ENCODE data around the gene LILRA5. TPM values are rescaled to one million over a fixed set of nuclear protein-coding genes. Genes with fewer than 3 reads are reported as not detected.

The LILRA5 gene
- total RNA-seq, 1 donor from 2014 or later, result not detected

GRCh38 chr19:54357381-54357780, 44.4 kb upstream of the LILRA5 start:
- no peak overlapping the region for H3K9ac ChIP-seq (ENCODE audit: low read length)
- H3K27me3 ChIP-seq (ENCODE audit: insufficient read depth, low read length), result peaks cover 2% of the 10 kb centered on the region
- no peak overlapping the region for H3K4me3 ChIP-seq (ENCODE audit: insufficient read depth, low read depth, low read length)
- Mint-ChIP-seq H3K9me3 (ENCODE audit: unreplicated experiment) (no peaks in the 10 kb centered on the region), H3K36me3 (ENCODE audit: low read depth, unreplicated experiment) (no peaks in the 10 kb centered on the region), H3K27ac (ENCODE audit: unreplicated experiment) (no peak overlapping the region), H3K4me3 (ENCODE audit: unreplicated experiment) (no peak overlapping the region), H3K27me3 (ENCODE audit: low read depth, unreplicated experiment) (peaks cover 18% of the 10 kb centered on the region), H3K4me1 (ENCODE audit: low read depth, unreplicated experiment) (no peaks in the 10 kb centered on the region)
- no peaks in the 10 kb centered on the region for H3K79me2 ChIP-seq (ENCODE audit: insufficient read depth, low read length)
- H3K36me3 ChIP-seq (ENCODE audit: insufficient read depth, low read length), result no peaks in the 10 kb centered on the region
- H3K27ac ChIP-seq (ENCODE audit: low read depth, low read length), result no peak overlapping the region
- H3K4me2 ChIP-seq (ENCODE audit: low read length), result no peak overlapping the region
- H3K4me1 ChIP-seq (ENCODE audit: insufficient read depth, low read length), result no peaks in the 10 kb centered on the region
- TF ChIP-seq CTCF (IDR thresholded peaks at IDR 0.05; ENCODE audit: insufficient read depth, low read depth, low read length) (no peak), EZH2 (IDR thresholded peaks at IDR 0.05; ENCODE audit: insufficient read depth, low read length) (no peak)
- FAIRE-seq, result no peak
- no peaks in the 10 kb centered on the region for H4K20me1 ChIP-seq (ENCODE audit: insufficient read depth, low read length)
- no peak overlapping the region for H2AFZ ChIP-seq (ENCODE audit: low read depth, low read length)
- H3K9me3 ChIP-seq (ENCODE audit: insufficient read depth, low read depth, low read length), result no peaks in the 10 kb centered on the region
- no peak for DNase-seq (ENCODE audit: low read depth)

- Mint-ChIP-seq H3K27me3 (ENCODE audit: low read depth, unreplicated experiment) (peaks cover 20% of the 10 kb centered on the region), H3K4me1 (ENCODE audit: low read depth, unreplicated experiment) (no peaks in the 10 kb centered on the region), H3K27ac (ENCODE audit: unreplicated experiment) (no peak overlapping the region), H3K9me3 (ENCODE audit: unreplicated experiment) (no peaks in the 10 kb centered on the region), H3K36me3 (ENCODE audit: low read depth, unreplicated experiment) (no peaks in the 10 kb centered on the region), H3K4me3 (ENCODE audit: unreplicated experiment) (no peak overlapping the region)
- H3K27me3 ChIP-seq (ENCODE audit: insufficient read depth, low read length), result peaks cover 2% of the 10 kb centered on the region
- H3K36me3 ChIP-seq (ENCODE audit: insufficient read depth, low read length), result no peaks in the 10 kb centered on the region
- no peak overlapping the region for H3K9ac ChIP-seq (ENCODE audit: low read length)
- H3K27ac ChIP-seq (ENCODE audit: low read depth, low read length), result no peak overlapping the region
- no peak for FAIRE-seq
- no peaks in the 10 kb centered on the region for H3K9me3 ChIP-seq (ENCODE audit: insufficient read depth, low read depth, low read length)
- H4K20me1 ChIP-seq (ENCODE audit: insufficient read depth, low read length), result no peaks in the 10 kb centered on the region
- no peak overlapping the region for H2AFZ ChIP-seq (ENCODE audit: low read depth, low read length)
- H3K4me2 ChIP-seq (ENCODE audit: low read length), result no peak overlapping the region
- DNase-seq (ENCODE audit: low read depth), result no peak
- no peak overlapping the region for H3K4me3 ChIP-seq (ENCODE audit: insufficient read depth, low read depth, low read length)
- H3K79me2 ChIP-seq (ENCODE audit: insufficient read depth, low read length), result no peaks in the 10 kb centered on the region
- H3K4me1 ChIP-seq (ENCODE audit: insufficient read depth, low read length), result no peaks in the 10 kb centered on the region
- TF ChIP-seq CTCF (IDR thresholded peaks at IDR 0.05; ENCODE audit: insufficient read depth, low read depth, low read length) (no peak), EZH2 (IDR thresholded peaks at IDR 0.05; ENCODE audit: insufficient read depth, low read length) (no peak)
Observed at GRCh38 chr19:54356444-54357056, 43.6 kb upstream of the LILRA5 start.

DNA sequence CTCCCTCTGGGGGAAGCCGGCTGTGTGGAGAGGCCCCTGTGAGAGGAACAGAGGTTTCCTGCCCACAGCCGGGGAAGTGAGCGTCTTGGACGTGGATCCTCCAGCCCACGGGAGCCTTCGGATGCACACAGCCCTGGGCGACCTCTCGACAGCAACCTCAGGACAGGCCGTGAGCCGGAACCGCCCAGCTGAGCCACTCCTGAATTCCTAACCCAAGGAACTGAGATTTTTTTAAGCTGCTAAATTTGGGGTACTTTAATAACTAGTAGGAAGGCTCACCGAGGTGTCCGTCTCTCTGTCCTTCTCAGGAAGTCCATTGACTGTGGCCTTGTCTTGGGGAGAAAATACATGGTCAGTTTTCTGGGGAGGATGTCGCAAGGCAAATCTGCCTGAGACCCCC, 42.7 kb upstream of the LILRA5 start:
- H2AFZ ChIP-seq (ENCODE audit: low read depth, low read length), result no peak overlapping the region
- H3K9ac ChIP-seq (ENCODE audit: low read length), result no peak overlapping the region
- no peak overlapping the region for H3K27ac ChIP-seq (ENCODE audit: low read depth, low read length)
- H3K9me3 ChIP-seq (ENCODE audit: insufficient read depth, low read depth, low read length), result no peaks in the 10 kb centered on the region
- no peak overlapping the region for H3K4me2 ChIP-seq (ENCODE audit: low read length)
- no peak overlapping the region for H3K4me3 ChIP-seq (ENCODE audit: insufficient read depth, low read depth, low read length)
- H3K4me1 Mint-ChIP-seq (ENCODE audit: low read depth, unreplicated experiment), result no peaks in the 10 kb centered on the region
- no peaks in the 10 kb centered on the region for H3K9me3 Mint-ChIP-seq (ENCODE audit: unreplicated experiment)
- H3K36me3 ChIP-seq (ENCODE audit: insufficient read depth, low read length), result no peaks in the 10 kb centered on the region
- peaks cover 2% of the 10 kb centered on the region for H3K27me3 ChIP-seq (ENCODE audit: insufficient read depth, low read length)
- no peak for DNase-seq (ENCODE audit: low read depth)
- no peak overlapping the region for H3K27ac Mint-ChIP-seq (ENCODE audit: unreplicated experiment)
- no peak for FAIRE-seq
- TF ChIP-seq CTCF (IDR thresholded peaks at IDR 0.05; ENCODE audit: insufficient read depth, low read depth, low read length) (no peak), EZH2 (IDR thresholded peaks at IDR 0.05; ENCODE audit: insufficient read depth, low read length) (no peak)
- no peaks in the 10 kb centered on the region for H4K20me1 ChIP-seq (ENCODE audit: insufficient read depth, low read length)
- no peaks in the 10 kb centered on the region for H3K36me3 Mint-ChIP-seq (ENCODE audit: low read depth, unreplicated experiment)
- H3K4me1 ChIP-seq (ENCODE audit: insufficient read depth, low read length), result no peaks in the 10 kb centered on the region
- H3K4me3 Mint-ChIP-seq (ENCODE audit: unreplicated experiment), result no peak overlapping the region
- H3K27me3 Mint-ChIP-seq (ENCODE audit: low read depth, unreplicated experiment), result peaks cover 15% of the 10 kb centered on the region
- H3K79me2 ChIP-seq (ENCODE audit: insufficient read depth, low read length), result no peaks in the 10 kb centered on the region
